Purkinje cell (primary cell): ENCODE results near the gene PMF1. TPM values are rescaled to one million over a fixed set of nuclear protein-coding genes. Genes with fewer than 3 reads are reported as not detected.

ENCODE experiments used
- polyA plus RNA-seq: library from polyadenylated mRNA; unstranded; fragments of >200 nt; fragmentation: Nextera tagmentation; gene quantifications from 2 replicates; pipeline ENCODE4 v1.2.1, GENCODE V29; 2014

PMF1 gene, protein sequence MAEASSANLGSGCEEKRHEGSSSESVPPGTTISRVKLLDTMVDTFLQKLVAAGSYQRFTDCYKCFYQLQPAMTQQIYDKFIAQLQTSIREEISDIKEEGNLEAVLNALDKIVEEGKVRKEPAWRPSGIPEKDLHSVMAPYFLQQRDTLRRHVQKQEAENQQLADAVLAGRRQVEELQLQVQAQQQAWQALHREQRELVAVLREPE
- 5.2 and 18.5 TPM in 2 replicates for polyA plus RNA-seq

DNA sequence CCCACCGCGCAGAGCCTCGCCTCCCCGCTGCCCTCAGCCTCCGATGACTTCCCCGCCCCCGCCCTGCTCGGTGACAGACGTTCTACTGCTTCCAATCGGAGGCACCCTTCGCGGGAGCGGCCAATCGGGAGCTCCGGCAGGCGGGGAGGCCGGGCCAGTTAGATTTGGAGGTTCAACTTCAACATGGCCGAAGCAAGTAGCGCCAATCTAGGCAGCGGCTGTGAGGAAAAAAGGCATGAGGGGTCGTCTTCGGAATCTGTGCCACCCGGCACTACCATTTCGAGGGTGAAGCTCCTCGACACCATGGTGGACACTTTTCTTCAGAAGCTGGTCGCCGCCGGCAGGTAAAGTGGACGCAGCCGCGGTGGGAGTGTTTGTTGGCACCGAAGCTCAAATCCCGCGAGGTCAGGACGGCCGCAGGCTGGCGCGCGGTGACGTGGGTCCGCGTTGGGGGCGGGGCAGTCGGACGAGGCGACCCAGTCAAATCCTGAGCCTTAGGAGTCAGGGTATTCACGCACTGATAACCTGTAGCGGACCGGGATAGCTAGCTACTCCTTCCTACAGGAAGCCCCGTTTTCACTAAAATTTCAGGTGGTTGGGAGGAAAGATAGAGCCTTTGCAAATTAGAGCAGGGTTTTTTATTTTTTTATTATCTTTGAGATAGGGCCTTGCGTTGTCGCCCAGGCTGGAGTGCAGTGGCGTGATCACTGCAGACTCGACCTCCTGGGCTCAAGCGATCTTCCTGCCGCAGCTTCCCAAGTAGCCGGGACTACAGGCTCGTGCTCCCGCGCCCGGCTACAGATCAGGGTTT is at the start of gene PMF1:
PMF1 (plus strand) TSS at position 175 of the 811 bp plus-strand sequence; CDS start at position 184, 9 bp downstream.

DNA sequence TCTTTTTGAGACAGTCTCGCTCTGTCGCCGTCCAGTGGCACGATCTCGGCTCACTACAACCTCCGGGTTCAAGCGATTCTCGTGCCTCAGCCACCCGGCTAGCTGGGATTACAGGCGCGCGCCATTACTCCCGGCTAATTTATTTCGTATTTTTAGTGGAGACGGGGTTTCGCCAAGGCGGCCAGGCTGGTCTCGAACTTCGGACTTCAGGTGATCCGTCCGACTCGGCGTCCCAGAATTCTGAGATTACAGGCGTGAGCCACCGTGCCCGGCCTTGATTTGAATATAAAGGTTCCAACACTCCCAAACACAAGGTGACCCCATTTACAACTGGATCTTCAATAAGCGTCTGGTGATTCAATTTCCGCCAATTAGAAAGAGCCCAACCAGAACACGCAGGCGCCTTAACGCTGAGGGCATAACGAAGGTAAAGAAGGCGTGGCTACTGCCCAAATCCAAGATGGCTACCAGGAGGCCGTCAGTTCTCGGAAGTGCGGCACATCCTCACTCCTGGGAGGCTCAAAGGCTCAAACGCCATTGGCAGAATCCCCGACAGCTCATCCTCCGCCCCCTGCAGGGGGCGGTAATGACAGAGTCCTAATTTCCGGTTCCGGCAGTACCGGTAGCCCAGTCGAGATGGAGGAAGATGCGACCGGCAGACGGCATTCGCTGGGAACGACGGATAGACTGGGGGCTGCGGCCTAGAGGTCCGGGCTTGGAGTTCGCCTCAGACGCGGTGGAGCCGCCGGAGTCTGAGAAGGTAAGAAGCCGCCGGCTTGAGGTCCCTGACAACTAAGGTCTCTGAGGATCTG is 19.1 kb upstream of the PMF1 start, which contains the start of gene SLC25A44:
SLC25A44 (plus strand) TSS at position 617 of the 812 bp plus-strand sequence. CDS start 5,744 bp downstream, outside the sequence.

DNA sequence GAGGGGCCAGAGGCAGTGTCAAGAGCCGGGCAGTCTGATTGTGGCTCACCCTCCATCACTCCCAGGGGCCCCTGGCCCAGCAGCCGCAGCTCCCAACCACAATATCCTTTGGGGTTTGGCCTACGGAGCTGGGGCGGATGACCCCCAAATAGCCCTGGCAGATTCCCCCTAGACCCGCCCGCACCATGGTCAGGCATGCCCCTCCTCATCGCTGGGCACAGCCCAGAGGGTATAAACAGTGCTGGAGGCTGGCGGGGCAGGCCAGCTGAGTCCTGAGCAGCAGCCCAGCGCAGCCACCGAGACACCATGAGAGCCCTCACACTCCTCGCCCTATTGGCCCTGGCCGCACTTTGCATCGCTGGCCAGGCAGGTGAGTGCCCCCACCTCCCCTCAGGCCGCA is 29.1 kb downstream of the PMF1 start, which contains the start of gene BGLAP:
BGLAP (plus strand) TSS at position 259 of the 400 bp plus-strand sequence; CDS start at position 307, 48 bp downstream.

DNA sequence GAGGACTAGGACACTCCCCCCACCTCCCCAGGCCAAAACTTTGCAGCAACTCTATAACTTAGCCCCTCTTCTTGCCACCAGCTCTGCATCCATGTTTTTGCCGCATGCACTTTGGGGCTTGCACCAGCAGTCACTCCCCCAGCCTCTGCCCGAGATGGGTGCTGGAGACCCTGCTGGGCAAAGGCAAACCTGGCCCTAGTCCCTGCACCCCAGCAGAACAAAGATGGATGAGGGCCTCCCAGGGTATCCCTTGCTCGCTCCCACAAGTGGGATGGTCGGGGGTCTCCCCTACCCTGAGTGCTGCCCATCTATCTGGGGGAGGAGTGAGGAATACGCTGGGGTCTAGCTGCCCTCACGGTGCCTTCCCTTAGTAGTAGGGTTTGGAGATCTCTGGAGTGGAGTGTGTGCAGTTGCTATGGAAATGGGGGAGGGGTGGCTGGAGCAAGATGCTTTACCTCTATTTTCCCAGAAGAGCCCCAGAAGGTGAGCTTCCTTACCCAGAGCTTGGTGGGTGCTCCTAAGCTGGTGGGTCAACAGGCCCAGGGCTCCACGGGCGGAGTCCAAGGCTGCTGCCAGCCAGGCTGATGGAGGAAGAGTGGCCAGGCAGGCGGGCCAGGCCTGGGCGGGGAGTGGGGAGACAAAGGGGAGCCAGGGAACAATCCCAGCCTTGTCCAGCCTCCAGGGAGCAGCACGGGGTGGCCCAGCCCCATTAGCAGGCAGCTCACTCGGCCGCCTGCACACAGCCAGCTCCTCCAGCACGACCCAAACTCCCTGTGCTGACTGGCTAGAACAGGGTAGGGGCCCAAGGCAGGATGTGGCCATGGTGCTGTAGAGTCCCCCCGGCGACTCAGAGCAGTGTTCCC is 34.9 kb downstream of the PMF1 start, which contains the start of gene PAQR6:
PAQR6 (minus strand) TSS at position 597 of the 863 bp plus-strand sequence. CDS start 1,325 bp downstream, outside the sequence.

DNA sequence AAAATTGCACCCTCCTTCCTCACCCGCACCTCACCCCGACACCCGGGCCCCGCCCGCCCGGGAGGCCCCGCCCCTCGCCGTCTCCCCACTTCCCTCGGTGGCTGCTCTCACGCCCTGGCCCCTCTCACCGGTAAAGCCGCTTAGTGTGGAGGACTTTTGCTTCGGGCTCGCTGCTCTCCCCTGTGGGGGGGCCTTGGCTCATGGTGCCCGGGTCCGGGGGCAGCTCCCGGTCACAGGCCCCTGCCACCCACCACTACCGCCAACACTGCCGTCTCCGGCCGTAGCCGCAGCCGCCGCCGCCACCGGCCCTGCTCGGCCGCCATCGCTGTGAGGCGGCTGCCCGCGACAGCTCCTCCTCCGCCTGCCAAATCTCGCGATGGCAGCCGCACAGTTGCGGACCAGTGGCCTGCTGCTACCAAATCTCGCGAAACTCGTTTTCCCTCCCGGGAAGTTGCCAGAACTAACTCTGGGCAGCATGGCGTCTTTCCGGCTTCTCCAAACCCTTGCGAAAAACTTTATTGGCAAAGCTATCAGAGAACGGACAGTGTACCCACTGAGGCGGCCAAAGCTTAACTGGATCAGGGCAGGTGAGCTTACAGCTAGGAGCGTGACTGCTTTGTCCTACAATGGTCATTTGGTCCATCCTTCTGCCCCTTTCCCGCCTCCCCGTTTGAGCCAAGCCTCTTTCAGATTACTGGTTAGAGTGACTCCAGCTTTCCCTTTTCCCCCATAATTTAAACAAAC is 69.8 kb downstream of the PMF1 start, which contains the start of gene SMG5:
SMG5 (minus strand) TSS at position 347 of the 744 bp plus-strand sequence; CDS start at position 202, 145 bp downstream.

DNA sequence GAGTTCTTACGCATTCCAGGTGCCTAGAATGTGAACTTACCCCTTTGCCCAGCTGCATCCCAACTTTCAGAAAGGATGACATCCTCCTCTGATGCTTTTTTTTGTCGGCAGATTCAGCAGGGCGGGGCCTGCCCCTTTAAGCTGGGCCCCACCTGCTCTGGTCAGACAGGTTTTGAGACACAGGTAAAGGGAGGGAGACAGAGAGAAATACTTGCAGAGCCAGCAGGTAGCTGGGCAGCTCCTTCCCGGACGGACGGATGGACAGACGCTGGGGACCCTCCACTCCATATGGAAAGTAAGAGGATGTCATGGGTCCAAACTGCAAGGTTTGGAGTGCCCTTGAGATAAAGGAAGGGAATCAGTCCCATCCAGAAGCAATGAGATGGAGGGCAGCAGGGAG is 71.3 kb downstream of the PMF1 start, which contains the start of gene TMEM79:
TMEM79 (plus strand) TSS at position 214 of the 400 bp plus-strand sequence. CDS start 902 bp downstream, outside the sequence.

Other genes starting within 250 kb of the PMF1 start
- gene ARHGEF2, start 234.5 kb upstream of the PMF1 start, polyA plus RNA-seq, result 14.2 and 16.3 TPM in 2 replicates
- 276 and 311 TPM in 2 replicates for gene SSR2, start 192.1 kb upstream of the PMF1 start, polyA plus RNA-seq
- gene UBQLN4, start 159.2 kb upstream of the PMF1 start, polyA plus RNA-seq, result 4.6 and 6.4 TPM in 2 replicates
- gene LAMTOR2, start 158.2 kb upstream of the PMF1 start, polyA plus RNA-seq, result 251 and 289 TPM in 2 replicates
- 1.9 TPM in 1 of 2 replicates, not detected in the other for gene RAB25, start 151.8 kb upstream of the PMF1 start, polyA plus RNA-seq
- not detected in 2 replicates for gene MEX3A, start 130.5 kb upstream of the PMF1 start, polyA plus RNA-seq
- 0.99 and 2.1 TPM in 2 replicates for gene LMNA, start 98.3 kb upstream of the PMF1 start, polyA plus RNA-seq
- 0.15 and 2.8 TPM in 2 replicates for gene SEMA4A, start 59.4 kb upstream of the PMF1 start, polyA plus RNA-seq
- 8.0 and 20.7 TPM in 2 replicates for gene SLC25A44, start 18.9 kb upstream of the PMF1 start, polyA plus RNA-seq
- gene BGLAP, start 29.2 kb downstream of the PMF1 start, polyA plus RNA-seq, result not detected in 2 replicates
- gene PAQR6, start 35.0 kb downstream of the PMF1 start, polyA plus RNA-seq, result 0.20 and 1.6 TPM in 2 replicates
- 1.3 and 2.2 TPM in 2 replicates for gene SMG5, start 69.8 kb downstream of the PMF1 start, polyA plus RNA-seq
- 0.39 and 0.52 TPM in 2 replicates for gene TMEM79, start 71.3 kb downstream of the PMF1 start, polyA plus RNA-seq
- gene GLMP, start 82.7 kb downstream of the PMF1 start, polyA plus RNA-seq, result 12.5 and 19.4 TPM in 2 replicates
- not detected in 2 replicates for gene VHLL, start 86.3 kb downstream of the PMF1 start, polyA plus RNA-seq
- 121 and 150 TPM in 2 replicates for gene CCT3, start 125.3 kb downstream of the PMF1 start, polyA plus RNA-seq
- 3.0 and 3.1 TPM in 2 replicates for gene TSACC, start 125.5 kb downstream of the PMF1 start, polyA plus RNA-seq
- not detected in 2 replicates for gene RHBG, start 156.2 kb downstream of the PMF1 start, polyA plus RNA-seq